Measurements from ENCODE around the gene CA5B. TPM values are rescaled to one million over a fixed set of nuclear protein-coding genes. Genes with fewer than 3 reads are reported as not detected.
"Not testable (repeated sequence)": the region's sequence is repeated elsewhere in the genome, so short reads cannot be mapped to it uniquely, and the experiment has no call there.

The CA5B gene
- total RNA-seq, 1 donor, result 6.9 TPM

- Histone ChIP-seq H3K79me2 (ENCODE audit: insufficient read depth, low read length) (no peaks in the 10 kb centered on the region), H3K27me3 (ENCODE audit: insufficient read depth, low read length) (no peaks in the 10 kb centered on the region), H3K27ac (ENCODE audit: low read depth, low read length) (peak overlapping the region; percentile 83), H3K4me2 (ENCODE audit: insufficient read depth, low read length) (no peak overlapping the region), H2AFZ (ENCODE audit: low read length) (no peak overlapping the region), H3K4me1 (ENCODE audit: insufficient read depth, low read length) (peaks cover 23% of the 10 kb centered on the region), H3K36me3 (ENCODE audit: insufficient read depth, low read length) (no peaks in the 10 kb centered on the region), H3K9me3 (ENCODE audit: low read depth, low read length) (no peaks in the 10 kb centered on the region), H4K20me1 (ENCODE audit: insufficient read depth, low read length) (no peaks in the 10 kb centered on the region), H3K4me3 (ENCODE audit: insufficient read depth, low read length) (no peak overlapping the region)
- DNase-seq (ENCODE audit: insufficient read length, low spot score, missing footprints), result no peak
- no peak for TF ChIP-seq CTCF (IDR thresholded peaks at IDR 0.05; ENCODE audit: extremely low read depth, low read depth, low read length)
These were observed 13.2 kb downstream of the CA5B start for GRCh38 chrX:15751155-15751819.

GRCh38 chrX:15755091-15755490, 17.0 kb downstream of the CA5B start:
- Histone ChIP-seq H2AFZ (ENCODE audit: low read length) (no peak overlapping the region), H3K36me3 (ENCODE audit: insufficient read depth, low read length) (no peaks in the 10 kb centered on the region), H3K4me1 (ENCODE audit: insufficient read depth, low read length) (peaks cover 20% of the 10 kb centered on the region), H3K4me2 (ENCODE audit: insufficient read depth, low read length) (no peak overlapping the region), H3K27ac (ENCODE audit: low read depth, low read length) (no peak overlapping the region), H3K79me2 (ENCODE audit: insufficient read depth, low read length) (no peaks in the 10 kb centered on the region), H3K27me3 (ENCODE audit: insufficient read depth, low read length) (no peaks in the 10 kb centered on the region), H4K20me1 (ENCODE audit: insufficient read depth, low read length) (no peaks in the 10 kb centered on the region), H3K9me3 (ENCODE audit: low read depth, low read length) (no peaks in the 10 kb centered on the region), H3K4me3 (ENCODE audit: insufficient read depth, low read length) (no peak overlapping the region)
- DNase-seq (ENCODE audit: insufficient read length, low spot score, missing footprints), result no peak
- TF ChIP-seq CTCF (IDR thresholded peaks at IDR 0.05; ENCODE audit: extremely low read depth, low read depth, low read length), result no peak

GRCh38 chrX:15758140-15758539, 20.1 kb downstream of the CA5B start:
- TF ChIP-seq CTCF (IDR thresholded peaks at IDR 0.05; ENCODE audit: extremely low read depth, low read depth, low read length), result no peak
- Histone ChIP-seq H3K9me3 (ENCODE audit: low read depth, low read length) (no peaks in the 10 kb centered on the region), H2AFZ (ENCODE audit: low read length) (no peak overlapping the region)

GRCh38 chrX:15759886-15760285, 21.8 kb downstream of the CA5B start:
- H3K36me3 ChIP-seq (ENCODE audit: insufficient read depth, low read length); H4K20me1 ChIP-seq (ENCODE audit: insufficient read depth, low read length); H3K4me2 ChIP-seq (ENCODE audit: insufficient read depth, low read length); H3K4me1 ChIP-seq (ENCODE audit: insufficient read depth, low read length); H3K27me3 ChIP-seq (ENCODE audit: insufficient read depth, low read length); H2AFZ ChIP-seq (ENCODE audit: low read length); H3K27ac ChIP-seq (ENCODE audit: low read depth, low read length); H3K79me2 ChIP-seq (ENCODE audit: insufficient read depth, low read length); DNase-seq (ENCODE audit: insufficient read length, low spot score, missing footprints); H3K4me3 ChIP-seq (ENCODE audit: insufficient read depth, low read length); H3K9me3 ChIP-seq (ENCODE audit: low read depth, low read length): not testable (repeated sequence)

More at GRCh38 chrX:15758140-15758539, 20.1 kb downstream of the CA5B start:
- H3K27me3 ChIP-seq (ENCODE audit: insufficient read depth, low read length), result no peaks in the 10 kb centered on the region
- no peaks in the 10 kb centered on the region for H3K4me1 ChIP-seq (ENCODE audit: insufficient read depth, low read length)
- no peak overlapping the region for H3K4me2 ChIP-seq (ENCODE audit: insufficient read depth, low read length)
- H4K20me1 ChIP-seq (ENCODE audit: insufficient read depth, low read length), result no peaks in the 10 kb centered on the region
- H3K36me3 ChIP-seq (ENCODE audit: insufficient read depth, low read length), result no peaks in the 10 kb centered on the region
- DNase-seq (ENCODE audit: insufficient read length, low spot score, missing footprints), result no peak
- H3K79me2 ChIP-seq (ENCODE audit: insufficient read depth, low read length), result no peaks in the 10 kb centered on the region
- no peak overlapping the region for H3K27ac ChIP-seq (ENCODE audit: low read depth, low read length)
- no peak overlapping the region for H3K4me3 ChIP-seq (ENCODE audit: insufficient read depth, low read length)

All from osteoblast (primary cell).